Activated CD4-positive, alpha-beta T cell treated with anti-CD3 and anti-CD28 coated beads for 36 hours (primary cell): Measurements from ENCODE around the gene NKD2. TPM values are rescaled to one million over a fixed set of nuclear protein-coding genes. Genes with fewer than 3 reads are reported as not detected.
"Not testable (repeated sequence)": the region's sequence is repeated elsewhere in the genome, so short reads cannot be mapped to it uniquely, and the experiment has no call there.

ENCODE experiments used
- ATAC-seq: fragments of 200-7000 bp; cut with Tn5 transposase; one replicate; pipeline ENCODE4 v1.10.0; 2021; ENCODE audit warnings: mild to moderate bottlenecking, moderate library complexity
- CTCF ChIA-PET: fragments of 350-600 bp; sonication (Branson Sonifier 250); formaldehyde crosslinking; loops from one replicate; lab custom pipeline; 2021; ENCODE audit warnings: antibody characterized with exemption; lab: Charles Lee
- POLR2A ChIA-PET: fragments of 350-600 bp; sonication (Branson Sonifier 250); formaldehyde crosslinking; loops from one replicate; lab custom pipeline; 2021; ENCODE audit warnings: antibody characterized with exemption, inconsistent platforms; lab: Charles Lee
- DNase-seq: peaks from one replicate; pipeline ENCODE4 v3.0.0-alpha.2; 2020
- H3K27ac Mint-ChIP-seq: one replicate; pipeline ENCODE4 v1.8.0; 2021; ENCODE audit warnings: mixed read lengths
- H3K27me3 Mint-ChIP-seq: one replicate; pipeline ENCODE4 v1.8.0; 2021; ENCODE audit warnings: mixed read lengths
- H3K36me3 Mint-ChIP-seq: one replicate; pipeline ENCODE4 v1.8.0; 2021; ENCODE audit warnings: low read depth, mixed read lengths
- H3K4me1 Mint-ChIP-seq: one replicate; pipeline ENCODE4 v1.8.0; 2021; ENCODE audit warnings: mixed read lengths
- H3K4me3 Mint-ChIP-seq: one replicate; pipeline ENCODE4 v1.8.0; 2021; ENCODE audit warnings: mild to moderate bottlenecking, moderate library complexity, mixed read lengths
- H3K9me3 Mint-ChIP-seq: one replicate; pipeline ENCODE4 v1.8.0; 2021; ENCODE audit warnings: low read depth, mixed read lengths
- intact Hi-C, 2 experiments: fragments of 100-400 bp; cut with DNase I in 1 of 2; cut with micrococcal nuclease in 1 of 2; formaldehyde crosslinking; loops; one replicate each; pipeline versions ENCODE4 v1.14.2 to v1.15.1; 2022 to 2024; cut with DNase I, micrococcal nuclease
- total RNA-seq, 2 experiments: library from RNA; stranded (reverse); gene quantifications; one replicate each; pipeline ENCODE4 v1.2.3, GENCODE V29; 2021

NKD2 gene
- total RNA-seq, 2 experiments from 2014 or later = 0.86 to 1.1 TPM

DNA sequence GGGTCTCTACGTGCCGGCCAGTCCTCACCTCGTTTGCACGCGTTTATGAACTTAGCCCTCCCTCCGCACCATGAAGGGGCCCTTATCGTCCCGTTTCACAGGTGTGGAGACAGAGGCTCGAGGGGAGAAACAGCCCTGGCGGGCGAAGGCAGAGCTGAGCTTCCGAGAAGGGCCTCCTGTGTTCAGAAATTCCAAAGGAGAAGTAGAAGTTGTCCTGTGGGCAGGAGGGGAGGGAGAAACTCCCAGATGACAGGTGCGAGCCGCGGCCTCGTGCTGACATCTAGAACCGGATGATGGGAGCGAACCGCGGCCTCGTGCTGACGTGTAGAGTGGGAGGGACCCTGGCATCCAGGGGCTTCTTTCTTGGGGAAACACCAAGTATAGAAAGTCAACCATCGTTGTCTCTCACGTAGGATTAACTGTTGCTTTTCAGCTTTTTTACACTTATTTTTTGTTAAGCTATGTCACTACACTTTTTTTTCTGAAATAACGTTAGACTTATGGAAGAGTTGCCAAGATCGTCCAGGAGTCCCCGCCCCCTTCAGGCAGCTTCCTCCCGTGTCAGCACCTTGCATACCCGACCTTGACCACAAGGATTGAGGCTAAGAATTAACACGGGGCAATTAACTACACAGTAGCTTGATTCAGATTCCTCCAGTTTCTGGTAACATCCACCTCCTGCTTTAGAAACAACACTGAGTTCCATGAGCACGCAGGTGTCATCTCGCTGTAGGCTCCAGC, 42.8 kb upstream of the NKD2 start:
- peaks cover 30% of the 10 kb centered on the region for H3K4me1 Mint-ChIP-seq

DNA sequence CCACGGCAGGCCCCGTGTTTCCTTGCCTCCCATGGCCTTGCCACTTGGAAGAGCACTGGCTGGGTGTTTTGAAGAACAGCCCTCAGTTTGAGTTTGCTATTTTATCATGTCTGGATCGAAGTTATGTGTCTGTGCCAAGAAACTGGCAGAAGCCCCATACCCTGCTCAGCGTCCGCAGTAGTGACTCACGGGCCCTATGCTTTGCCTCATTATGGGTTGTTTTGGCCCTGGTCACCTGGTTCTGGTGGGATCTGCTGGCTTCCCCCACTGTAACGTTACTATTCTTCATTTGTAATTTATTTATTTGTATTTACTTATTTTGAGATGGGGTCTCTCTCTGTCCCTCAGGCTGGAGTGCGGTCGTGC, 42.3 kb upstream of the NKD2 start:
- CTCF ChIA-PET = no interaction called here
- Mint-ChIP-seq H3K4me3 (no peak overlapping the region), H3K27ac (no peak overlapping the region), H3K4me1 (peaks cover 30% of the 10 kb centered on the region), H3K9me3 (no peaks in the 10 kb centered on the region), H3K36me3 (no peaks in the 10 kb centered on the region), H3K27me3 (peaks cover 36% of the 10 kb centered on the region)
- ATAC-seq (no peak), DNase-seq (no peak)
- POLR2A ChIA-PET = no interaction called here
- intact Hi-C loops = no loop called here

More for the DNA sequence above, 42.8 kb upstream of the NKD2 start:
- CTCF ChIA-PET = no interaction called here
- Mint-ChIP-seq H3K9me3 (no peaks in the 10 kb centered on the region), H3K4me3 (no peak overlapping the region), H3K36me3 (no peaks in the 10 kb centered on the region), H3K27me3 (peaks cover 36% of the 10 kb centered on the region), H3K27ac (no peak overlapping the region)
- ATAC-seq = no peak
- POLR2A ChIA-PET = no interaction called here
- no peak for DNase-seq
- intact Hi-C loops = no loop called here

DNA sequence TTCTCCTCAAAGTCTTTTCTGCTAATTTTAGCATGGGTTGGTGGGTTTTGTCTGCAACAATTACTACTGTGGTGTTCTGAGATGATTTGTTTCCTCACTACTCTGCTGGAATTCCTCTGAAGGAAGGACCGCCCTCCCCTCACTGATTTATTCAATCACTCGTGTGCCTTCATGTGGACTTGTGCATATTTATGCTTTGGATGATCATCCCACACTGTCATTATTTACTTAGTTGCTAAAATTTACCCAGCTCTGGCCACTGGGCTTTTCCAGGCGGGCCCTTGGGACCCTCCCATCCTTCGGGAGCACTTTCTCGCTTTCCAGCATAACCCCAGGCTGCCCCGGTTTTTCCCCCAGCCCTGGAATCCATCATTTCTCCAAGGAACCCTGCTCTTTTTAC, 41.7 kb upstream of the NKD2 start:
- ATAC-seq = no peak
- POLR2A ChIA-PET = no interaction called here
- intact Hi-C loops = no loop called here
- Mint-ChIP-seq H3K27ac (no peak overlapping the region), H3K4me3 (no peak overlapping the region), H3K27me3 (peaks cover 40% of the 10 kb centered on the region), H3K36me3 (no peaks in the 10 kb centered on the region), H3K9me3 (no peaks in the 10 kb centered on the region), H3K4me1 (peaks cover 30% of the 10 kb centered on the region)
- no peak for DNase-seq
- CTCF ChIA-PET = no interaction called here

DNA sequence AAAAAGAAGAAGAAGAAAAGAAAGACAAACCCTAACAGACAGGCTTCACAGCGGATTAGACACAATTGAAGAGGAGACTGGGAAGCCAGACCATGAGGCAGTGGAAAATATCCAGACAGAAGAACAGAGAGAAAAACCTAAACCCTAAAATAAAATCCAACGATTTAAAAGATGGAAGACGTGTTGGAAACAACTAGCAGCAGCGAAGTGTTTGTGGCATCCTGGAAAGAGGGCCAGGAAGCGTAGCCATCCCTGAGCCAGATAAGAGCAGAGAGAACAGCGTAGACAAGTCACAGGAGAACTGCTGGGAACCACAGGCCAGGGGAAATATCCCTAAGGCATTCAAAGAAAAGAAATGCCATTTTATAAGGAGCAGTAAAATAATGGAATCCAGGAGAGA, 39.7 kb upstream of the NKD2 start:
- ATAC-seq = no peak
- peaks cover 21% of the 10 kb centered on the region for H3K4me1 Mint-ChIP-seq
- ChIA-PET CTCF (interaction anchor here (1.2 kb wide), 1 partner anchor 17 kb away, joined by 3 read pairs; no protein-coding TSS in a partner anchor), POLR2A (no interaction called here)
- no peaks in the 10 kb centered on the region for H3K9me3 Mint-ChIP-seq
- no peak for DNase-seq
- no peak overlapping the region for H3K4me3 Mint-ChIP-seq
- peaks cover 50% of the 10 kb centered on the region for H3K27me3 Mint-ChIP-seq
- H3K27ac Mint-ChIP-seq = no peak overlapping the region
- no peaks in the 10 kb centered on the region for H3K36me3 Mint-ChIP-seq
- intact Hi-C loops = no loop called here

DNA sequence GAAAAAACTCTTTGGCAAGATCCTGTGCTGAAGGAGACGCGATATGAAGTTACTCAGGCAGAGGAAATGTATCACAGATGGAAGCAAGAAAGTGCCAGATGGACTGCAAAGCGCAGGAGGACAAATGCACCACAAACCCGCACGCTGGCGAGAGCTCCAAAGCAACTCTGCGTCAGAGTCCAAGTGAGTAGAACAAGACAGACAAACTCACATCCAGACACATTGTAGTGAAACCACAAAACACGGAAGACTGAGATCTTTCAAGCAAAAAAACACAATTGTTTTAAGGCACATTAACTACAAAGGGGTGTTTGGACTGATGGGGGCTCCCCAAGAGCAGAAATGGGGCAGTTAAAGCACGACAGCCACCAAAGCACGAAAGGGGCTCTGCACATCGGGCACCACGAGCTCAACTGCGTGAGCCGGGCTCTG, 39.2 kb upstream of the NKD2 start:
- Mint-ChIP-seq H3K36me3 (no peaks in the 10 kb centered on the region), H3K9me3 (no peaks in the 10 kb centered on the region), H3K4me1 (peaks cover 15% of the 10 kb centered on the region), H3K4me3 (no peak overlapping the region), H3K27ac (no peak overlapping the region), H3K27me3 (peaks cover 50% of the 10 kb centered on the region)
- DNase-seq (no peak), ATAC-seq (peak; percentile 36)
- CTCF ChIA-PET = interaction anchor here (1.2 kb wide), 1 partner anchor 16 kb away, joined by 3 read pairs; no protein-coding TSS in a partner anchor
- POLR2A ChIA-PET = no interaction called here
- intact Hi-C loops = no loop called here

DNA sequence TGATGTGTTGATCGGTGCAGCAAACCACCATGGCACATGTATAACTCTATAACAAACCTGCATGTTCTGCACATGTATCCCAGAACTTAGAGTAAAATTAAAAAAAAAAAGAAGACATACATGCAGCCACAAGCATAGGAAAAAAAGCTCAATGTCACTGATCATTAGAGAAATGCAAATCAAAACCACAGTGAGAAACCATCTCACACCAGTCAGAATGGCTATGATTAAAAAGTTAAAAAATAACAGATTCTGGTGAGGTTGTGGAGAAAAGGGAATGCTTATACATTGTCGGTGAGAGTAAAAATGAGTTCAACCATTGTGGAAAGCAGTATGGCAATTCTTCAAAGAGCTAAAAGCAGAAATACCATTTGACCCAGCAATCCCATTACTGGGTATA, 36.0 kb upstream of the NKD2 start:
- H3K4me3 Mint-ChIP-seq, intact Hi-C loops, POLR2A ChIA-PET: not testable (repeated sequence)

DNA sequence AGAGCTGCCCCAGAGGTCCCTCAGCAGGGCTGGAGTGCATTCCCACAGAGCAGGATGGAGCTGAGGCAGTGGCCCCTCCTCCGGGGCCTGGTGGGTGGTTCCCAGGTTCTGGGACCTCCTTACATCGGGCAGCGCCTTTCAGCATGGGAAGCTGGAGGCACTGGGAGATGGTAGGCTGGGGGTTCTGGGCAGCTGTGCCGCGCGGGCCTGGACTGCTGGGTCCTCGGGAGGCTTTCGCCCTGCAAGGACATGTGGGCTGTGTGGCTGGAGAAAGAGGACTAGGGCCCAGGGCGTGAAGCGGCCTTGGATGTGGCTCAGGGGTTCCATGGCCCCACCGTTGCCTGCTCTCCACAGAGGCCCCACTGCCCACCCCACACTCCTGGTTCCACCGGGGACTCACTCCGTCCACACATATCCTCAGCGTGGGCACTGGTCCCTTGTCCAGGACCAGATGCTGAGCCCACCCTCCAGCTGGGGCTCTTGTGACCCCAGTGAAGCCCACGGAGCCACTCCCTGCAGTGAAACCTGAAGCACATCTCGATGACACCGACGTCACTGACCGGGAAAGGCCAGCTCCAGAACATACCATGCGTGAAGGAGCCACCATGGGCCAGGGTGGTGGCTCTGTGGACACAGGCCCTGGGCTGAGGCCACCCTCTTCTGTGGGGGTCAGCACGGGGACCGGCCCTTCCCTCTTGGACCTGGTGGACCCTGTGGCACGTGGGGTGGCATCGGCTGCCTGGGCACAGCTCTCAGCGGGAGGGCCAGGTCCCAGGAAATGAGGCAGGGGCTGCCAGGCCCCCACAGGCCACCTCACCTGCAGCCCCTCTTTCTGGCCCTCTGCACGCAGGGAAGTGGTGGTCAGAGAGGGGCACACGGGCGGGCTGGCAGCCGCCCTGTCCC, 31.5 kb upstream of the NKD2 start:
- Mint-ChIP-seq H3K27ac (no peak overlapping the region), H3K4me3 (no peak overlapping the region), H3K27me3 (peaks cover 8% of the 10 kb centered on the region), H3K36me3 (no peaks in the 10 kb centered on the region), H3K9me3 (no peaks in the 10 kb centered on the region), H3K4me1 (peaks cover 5% of the 10 kb centered on the region)
- DNase-seq (no peak), ATAC-seq (no peak)
- CTCF ChIA-PET = no interaction called here
- intact Hi-C loops = no loop called here
- POLR2A ChIA-PET = no interaction called here

More for the DNA sequence above, 36.0 kb upstream of the NKD2 start:
- CTCF ChIA-PET, H3K36me3 Mint-ChIP-seq, H3K9me3 Mint-ChIP-seq, ATAC-seq, DNase-seq, H3K27ac Mint-ChIP-seq: not testable (repeated sequence)
- H3K4me1 Mint-ChIP-seq = peaks cover 11% of the 10 kb centered on the region
- peaks cover 32% of the 10 kb centered on the region for H3K27me3 Mint-ChIP-seq

DNA sequence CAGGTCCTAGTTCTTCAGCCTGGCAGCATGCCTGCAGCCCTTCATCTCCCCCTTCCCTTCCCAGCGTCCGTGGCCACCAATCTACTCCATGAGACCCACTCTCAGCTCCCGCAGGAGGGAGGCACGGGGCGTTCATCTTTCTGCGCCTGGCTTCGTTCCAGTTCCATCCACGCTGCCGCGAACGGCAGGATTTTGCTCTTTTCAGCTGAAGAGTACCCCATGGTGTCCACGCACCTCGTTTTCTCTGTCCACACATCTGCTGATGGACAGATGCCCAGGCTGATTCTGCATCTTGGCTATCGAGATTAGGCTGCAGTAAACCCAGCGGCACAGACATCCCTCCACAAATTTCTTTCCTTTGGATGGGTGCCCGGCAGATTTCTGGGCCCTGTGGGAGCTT, 30.5 kb upstream of the NKD2 start:
- H3K4me3 Mint-ChIP-seq = no peak overlapping the region
- ATAC-seq = no peak
- POLR2A ChIA-PET = no interaction called here
- peaks cover 5% of the 10 kb centered on the region for H3K4me1 Mint-ChIP-seq
- peaks cover 2% of the 10 kb centered on the region for H3K27me3 Mint-ChIP-seq
- no peaks in the 10 kb centered on the region for H3K36me3 Mint-ChIP-seq
- DNase-seq = no peak
- intact Hi-C loops = no loop called here
- H3K9me3 Mint-ChIP-seq = no peaks in the 10 kb centered on the region
- no peak overlapping the region for H3K27ac Mint-ChIP-seq
- CTCF ChIA-PET = interaction anchor here (0.6 kb wide), 1 partner anchor 10 kb away, joined by 3 read pairs; no protein-coding TSS in a partner anchor

DNA sequence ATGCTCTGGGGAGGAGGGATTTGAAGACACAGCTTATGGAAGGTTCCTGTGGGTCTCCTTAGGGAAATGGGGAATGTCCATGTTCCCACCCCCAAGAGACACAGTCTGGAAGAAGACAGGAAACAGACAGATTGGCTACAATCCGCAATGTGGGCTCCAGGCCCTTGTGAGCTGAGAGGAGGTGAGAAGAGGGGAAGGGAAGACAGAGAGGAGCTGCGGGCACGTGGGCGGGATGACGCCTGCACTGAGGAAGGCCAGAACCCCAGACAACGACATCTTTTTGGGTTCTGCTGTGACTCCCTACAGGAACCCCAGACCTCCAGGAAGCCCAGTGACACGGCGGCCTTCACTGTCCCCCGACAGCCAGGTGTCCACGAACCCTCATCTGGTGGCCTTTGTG, 29.9 kb upstream of the NKD2 start:
- Mint-ChIP-seq H3K4me1 (peaks cover 9% of the 10 kb centered on the region), H3K9me3 (no peaks in the 10 kb centered on the region), H3K27ac (no peak overlapping the region), H3K27me3 (peaks cover 4% of the 10 kb centered on the region), H3K4me3 (no peak overlapping the region), H3K36me3 (no peaks in the 10 kb centered on the region)
- intact Hi-C loops = no loop called here
- ChIA-PET CTCF (interaction anchor here (0.6 kb wide), 1 partner anchor 11 kb away, joined by 3 read pairs; no protein-coding TSS in a partner anchor), POLR2A (no interaction called here)
- no peak for ATAC-seq
- no peak for DNase-seq

DNA sequence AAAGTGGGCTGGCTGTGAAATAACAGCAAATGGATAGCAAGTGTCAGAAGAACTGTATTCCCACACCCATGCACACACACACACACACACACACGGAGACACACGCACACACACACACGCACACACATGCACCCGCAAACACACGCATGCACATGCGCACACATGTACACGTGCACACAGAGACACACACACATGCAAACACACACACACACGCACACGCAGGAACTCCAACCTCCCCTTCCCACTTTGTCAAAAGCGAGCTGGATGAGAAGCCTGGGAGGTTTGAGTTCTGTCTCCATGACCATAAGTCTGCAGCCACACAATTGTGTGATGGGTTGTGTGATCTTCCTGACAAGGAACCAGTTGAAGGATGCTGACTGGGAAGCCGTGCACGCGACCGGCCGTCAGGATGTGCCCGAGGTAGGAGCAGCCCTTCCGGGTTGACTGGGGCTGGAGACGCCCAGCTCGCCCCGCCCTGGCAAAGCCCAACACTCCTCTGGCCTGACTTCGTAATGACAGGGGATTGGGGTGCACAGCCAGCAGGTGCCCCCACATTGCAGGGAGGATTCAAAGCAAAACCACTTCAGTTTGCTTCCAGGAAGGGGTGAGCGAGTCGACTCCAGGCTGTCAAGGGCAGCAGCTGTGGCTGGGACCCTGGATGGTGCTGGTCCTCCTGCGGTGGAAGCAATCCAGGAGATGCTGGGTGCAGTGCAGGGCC, 29.3 kb upstream of the NKD2 start:
- no peak for ATAC-seq
- DNase-seq = no peak
- Mint-ChIP-seq H3K4me1 (peaks cover 14% of the 10 kb centered on the region), H3K27me3 (peaks cover 8% of the 10 kb centered on the region), H3K9me3 (no peaks in the 10 kb centered on the region), H3K36me3 (no peaks in the 10 kb centered on the region), H3K27ac (no peak overlapping the region), H3K4me3 (no peak overlapping the region)
- intact Hi-C loops = no loop called here
- CTCF ChIA-PET = no interaction called here
- POLR2A ChIA-PET = no interaction called here

DNA sequence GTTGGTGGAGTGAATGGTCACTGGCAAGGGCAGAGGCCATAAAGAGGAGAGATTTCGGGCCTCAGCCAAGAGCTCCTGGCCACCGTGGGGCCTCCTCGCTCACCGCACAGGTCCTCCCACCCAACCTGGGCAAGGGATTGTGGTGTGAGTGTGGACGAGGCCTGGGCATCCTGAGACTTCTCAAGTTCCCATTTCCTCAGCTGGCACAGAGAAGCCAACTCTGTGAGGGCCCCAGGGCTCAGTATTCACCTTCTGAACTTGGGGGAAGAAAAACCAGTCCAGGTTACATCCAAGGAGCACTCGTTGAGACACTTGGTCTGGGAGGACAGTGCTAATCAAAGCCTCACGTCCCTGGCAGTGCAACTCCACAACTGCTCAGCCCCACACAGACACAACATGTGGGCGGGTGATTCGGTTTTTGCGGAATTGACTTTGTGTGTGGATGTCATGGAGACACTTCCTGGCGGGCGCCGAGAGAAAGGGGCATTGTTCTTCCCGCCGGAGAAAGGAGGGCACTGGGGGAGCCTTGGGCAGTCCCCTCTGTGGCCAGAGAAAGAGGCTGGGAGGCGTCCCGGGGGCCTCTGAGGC, 28.5 kb upstream of the NKD2 start:
- ATAC-seq = no peak
- Mint-ChIP-seq H3K36me3 (peaks cover 4% of the 10 kb centered on the region), H3K4me1 (peaks cover 16% of the 10 kb centered on the region), H3K27me3 (peaks cover 14% of the 10 kb centered on the region), H3K4me3 (no peak overlapping the region), H3K27ac (no peak overlapping the region), H3K9me3 (peaks cover 3% of the 10 kb centered on the region)
- CTCF ChIA-PET = no interaction called here
- no peak for DNase-seq
- intact Hi-C loops = no loop called here
- POLR2A ChIA-PET = no interaction called here
